KOPT-K1 (cell line): ENCODE results near the gene DYRK2.
"Not testable (repeated sequence)": the region's sequence is repeated elsewhere in the genome, so short reads cannot be mapped to it uniquely, and the experiment has no call there.

ENCODE experiments used
- H3K27ac ChIP-seq: fragments of 200-600 bp; sonication (generic); 2 replicates; pipeline ENCODE4 v1.5.1; 2016; ENCODE audit warnings: antibody characterized with exemption, mild to moderate bottlenecking, low read depth, low read length; ENCODE audit not compliant: poor library complexity, severe bottlenecking
- H3K36me3 ChIP-seq: fragments of 200-600 bp; sonication (generic); 2 replicates; pipeline ENCODE4 v1.5.1; 2017; ENCODE audit warnings: antibody characterized with exemption, mild to moderate bottlenecking, low read length, moderate library complexity; ENCODE audit not compliant: insufficient read depth
- H3K9me3 ChIP-seq: fragments of 200-600 bp; sonication (generic); 2 replicates; pipeline ENCODE4 v1.5.1; 2017; ENCODE audit warnings: antibody characterized with exemption, low read length, mild to moderate bottlenecking; ENCODE audit not compliant: insufficient read depth, poor library complexity, severe bottlenecking

DYRK2 gene

DNA sequence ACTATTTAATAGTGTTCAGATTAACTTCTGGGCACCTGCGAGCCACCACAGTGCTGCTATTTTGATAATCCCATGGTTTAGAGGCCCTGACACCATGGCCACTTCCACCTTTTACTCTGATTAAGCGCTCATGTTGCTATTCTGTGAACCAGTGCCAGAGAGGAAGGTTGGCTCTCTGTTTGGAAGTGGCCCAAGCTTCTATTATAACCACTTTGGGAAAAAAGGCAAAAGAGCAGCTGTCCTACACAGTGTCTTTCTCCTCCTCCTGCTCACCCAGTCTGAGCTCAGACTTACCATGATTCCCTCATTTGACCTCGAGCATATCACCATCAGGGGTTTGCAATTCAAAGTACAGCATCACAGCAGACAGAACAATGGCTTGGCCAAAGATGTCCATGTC is 23.3 kb downstream of the DYRK2 start:
- Histone ChIP-seq H3K36me3 (no peaks in the 10 kb centered on the region), H3K27ac (no peak overlapping the region), H3K9me3 (peaks cover 29% of the 10 kb centered on the region)

DNA sequence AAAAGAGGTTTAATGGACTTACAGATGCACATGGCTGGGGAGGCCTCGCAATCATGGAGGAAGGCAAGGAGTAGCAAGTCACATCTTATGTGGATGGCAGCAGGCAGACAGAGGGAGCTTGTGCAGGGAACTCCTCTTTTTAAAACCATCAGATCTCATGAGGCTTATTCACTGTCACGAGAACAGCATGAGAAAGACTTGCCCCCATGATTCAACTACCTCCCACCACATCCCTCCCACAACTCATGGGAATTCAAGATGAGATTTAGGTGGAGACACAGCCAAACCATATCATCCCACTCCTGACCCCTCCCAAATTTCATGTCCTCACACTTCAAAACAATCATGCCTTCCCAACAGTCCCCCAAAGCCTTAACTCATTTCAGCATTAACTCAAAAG is 24.0 kb downstream of the DYRK2 start:
- H3K9me3 ChIP-seq: peaks cover 29% of the 10 kb centered on the region
- not testable (repeated sequence) for H3K36me3 ChIP-seq, H3K27ac ChIP-seq

DNA sequence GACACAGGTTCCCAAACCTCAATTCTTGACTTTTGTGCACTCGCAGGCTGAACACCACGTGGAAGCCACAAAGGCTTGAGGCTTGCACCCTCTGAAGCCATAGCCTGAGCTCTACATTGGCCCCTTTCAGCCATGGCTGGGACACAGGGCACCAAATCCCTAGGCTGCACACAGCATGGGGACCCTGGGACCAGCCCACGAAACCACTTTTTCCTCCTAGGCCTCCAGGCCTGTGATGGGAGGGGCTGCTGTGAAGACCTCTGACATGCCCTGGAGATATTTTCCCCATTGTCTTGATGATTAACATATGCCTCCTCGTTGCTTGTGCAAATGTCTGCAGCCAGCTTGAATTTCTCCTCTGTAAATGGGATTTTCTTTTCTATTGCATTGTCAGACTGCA is 25.0 kb downstream of the DYRK2 start:
- H3K9me3 ChIP-seq: peaks cover 29% of the 10 kb centered on the region
- not testable (repeated sequence) for H3K36me3 ChIP-seq, H3K27ac ChIP-seq

DNA sequence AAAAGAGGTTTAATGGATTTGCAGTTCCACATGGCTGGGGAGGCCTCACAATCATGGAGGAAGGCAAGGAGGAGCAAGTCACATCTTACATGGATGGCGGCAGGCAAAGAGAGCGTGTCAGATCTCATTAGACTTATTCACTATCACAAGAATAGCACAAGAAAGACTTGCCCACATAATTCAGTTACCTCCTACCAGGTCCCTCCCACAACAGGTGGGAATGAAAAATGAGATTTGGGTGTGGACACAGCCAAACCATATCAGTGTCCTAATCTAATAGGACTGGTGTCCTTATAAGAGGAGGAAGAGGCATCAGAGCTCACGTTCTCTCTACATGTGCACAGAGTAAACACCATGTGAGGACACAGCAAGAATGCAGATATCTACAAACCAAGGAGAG is 25.9 kb downstream of the DYRK2 start:
- H3K36me3 ChIP-seq: no peaks in the 10 kb centered on the region
- peaks cover 29% of the 10 kb centered on the region for H3K9me3 ChIP-seq
- H3K27ac ChIP-seq: no peak overlapping the region

DNA sequence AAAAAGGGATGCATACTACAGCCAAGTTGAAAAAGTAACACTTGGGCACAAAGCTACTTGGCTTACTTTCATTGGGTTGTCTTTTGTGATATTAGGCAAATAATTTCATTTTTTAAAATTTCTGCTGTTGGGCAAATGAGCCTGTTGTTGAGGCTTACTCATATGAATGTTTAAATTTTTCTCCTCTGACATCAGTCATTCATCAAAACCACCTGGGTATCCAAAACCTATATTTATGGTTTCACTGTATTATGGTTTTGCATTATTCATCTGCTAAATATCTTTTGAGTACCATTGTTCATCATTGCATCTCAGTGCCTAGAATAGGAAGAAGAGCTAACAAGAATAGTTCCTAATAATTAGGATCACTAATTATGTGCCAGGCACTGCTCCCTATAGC is 28.1 kb downstream of the DYRK2 start:
- H3K27ac ChIP-seq: no peak overlapping the region
- H3K36me3 ChIP-seq: no peaks in the 10 kb centered on the region
- peaks cover 29% of the 10 kb centered on the region for H3K9me3 ChIP-seq

DNA sequence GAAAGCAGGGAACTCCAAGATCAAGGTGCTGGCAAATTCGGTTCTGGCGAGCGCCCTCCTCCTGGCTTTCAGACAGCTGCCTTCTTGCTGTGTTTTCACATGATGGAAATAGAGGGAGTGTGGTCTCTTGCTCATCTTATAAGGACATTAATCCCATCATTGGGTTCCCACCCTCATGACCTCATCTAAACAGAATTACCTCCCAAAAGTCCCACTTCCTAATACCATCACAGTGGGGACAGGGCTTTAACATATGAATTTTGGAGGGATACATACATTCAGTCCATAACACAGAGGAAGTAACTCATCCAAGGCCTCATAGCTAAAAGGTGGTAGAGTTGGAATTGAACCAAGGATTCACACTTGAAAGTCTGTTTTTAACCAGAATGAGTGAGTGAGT is 28.6 kb downstream of the DYRK2 start:
- Histone ChIP-seq H3K9me3 (peaks cover 27% of the 10 kb centered on the region), H3K27ac (no peak overlapping the region), H3K36me3 (no peaks in the 10 kb centered on the region)

DNA sequence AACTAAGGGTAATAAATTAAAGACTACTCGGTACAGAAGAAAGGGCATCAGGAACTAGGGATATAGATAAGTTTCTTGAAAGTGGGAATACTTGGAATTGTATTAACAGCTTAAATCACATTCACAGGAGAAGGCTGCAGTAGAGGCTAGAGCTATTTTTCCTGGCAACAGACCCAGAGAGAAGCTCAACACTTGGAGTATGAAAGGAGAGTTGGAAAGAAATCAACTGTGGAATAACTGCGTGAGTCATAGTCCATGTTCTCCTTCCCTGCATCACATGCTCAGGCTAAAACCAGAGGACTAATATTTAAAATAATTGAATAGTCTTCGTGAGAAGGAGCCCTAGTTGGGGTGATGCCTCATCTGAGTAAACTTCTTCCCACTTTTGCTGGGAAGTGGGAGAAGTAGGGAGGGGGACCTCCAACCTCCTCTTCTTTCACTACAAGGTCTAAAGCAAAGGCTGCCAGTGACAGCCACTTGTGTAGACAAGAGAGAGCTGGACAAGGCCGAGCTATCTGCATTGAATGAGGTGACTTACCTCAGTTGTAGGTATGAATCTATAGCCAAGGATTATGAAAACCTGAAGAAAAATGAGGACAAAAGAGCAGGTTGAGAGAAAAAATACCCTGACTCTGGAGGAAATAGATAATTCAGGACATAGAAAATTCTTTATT is 32.7 kb downstream of the DYRK2 start:
- Histone ChIP-seq H3K27ac (no peak overlapping the region), H3K9me3 (no peaks in the 10 kb centered on the region), H3K36me3 (no peaks in the 10 kb centered on the region)

DNA sequence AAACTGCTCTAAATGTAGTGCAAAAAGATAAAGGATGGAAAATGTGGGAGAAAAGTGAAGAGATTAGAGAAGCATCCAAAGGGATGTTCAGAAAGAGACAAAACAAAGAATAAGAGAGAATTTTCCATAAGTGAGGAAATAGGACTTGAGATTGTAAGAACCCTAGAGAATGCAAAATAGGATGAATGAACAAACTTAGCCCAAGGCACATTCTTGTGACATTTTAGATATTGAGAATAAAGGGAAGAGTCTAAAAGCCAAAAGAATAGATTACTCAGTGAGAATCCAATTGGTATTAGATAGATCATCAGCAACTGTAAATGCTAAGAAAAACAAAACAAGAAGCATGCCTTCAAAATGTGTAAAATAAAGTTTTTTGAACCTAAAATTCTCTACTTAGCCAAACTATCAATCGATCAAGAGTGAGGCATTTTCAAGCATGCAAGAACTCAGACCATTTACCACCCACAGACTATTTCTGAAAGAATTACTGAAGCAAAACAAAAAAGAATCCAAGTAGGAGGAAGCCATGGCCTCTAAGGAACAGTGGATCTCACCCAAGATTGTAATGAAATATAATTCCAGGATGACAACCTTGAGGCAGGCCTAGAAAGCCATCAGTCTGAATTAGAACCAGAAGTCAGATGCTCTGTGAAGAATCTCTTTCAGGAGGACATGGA is 33.5 kb downstream of the DYRK2 start:
- H3K27ac ChIP-seq: no peak overlapping the region
- no peaks in the 10 kb centered on the region for H3K9me3 ChIP-seq
- no peaks in the 10 kb centered on the region for H3K36me3 ChIP-seq

DNA sequence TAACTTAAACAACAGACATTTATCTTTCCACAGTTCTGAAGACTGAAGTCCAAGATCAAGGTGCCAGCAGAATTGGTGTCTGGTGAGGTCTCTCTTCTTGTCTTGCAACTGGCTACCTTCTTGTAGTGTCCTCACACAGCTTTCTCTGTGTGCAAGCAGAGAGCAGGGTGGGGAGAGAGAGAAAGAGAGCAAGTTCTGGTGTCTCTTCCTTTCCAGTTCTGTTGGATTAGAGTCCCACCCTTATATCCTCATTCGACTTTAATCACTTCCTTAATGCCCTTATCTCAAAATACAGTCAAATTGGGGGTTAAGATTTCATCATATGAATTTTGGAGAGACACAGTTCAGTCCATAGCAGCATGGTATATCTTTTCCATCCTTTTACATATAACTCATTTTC is 40.8 kb downstream of the DYRK2 start:
- H3K9me3 ChIP-seq: no peaks in the 10 kb centered on the region
- no peak overlapping the region for H3K27ac ChIP-seq
- H3K36me3 ChIP-seq: no peaks in the 10 kb centered on the region

DNA sequence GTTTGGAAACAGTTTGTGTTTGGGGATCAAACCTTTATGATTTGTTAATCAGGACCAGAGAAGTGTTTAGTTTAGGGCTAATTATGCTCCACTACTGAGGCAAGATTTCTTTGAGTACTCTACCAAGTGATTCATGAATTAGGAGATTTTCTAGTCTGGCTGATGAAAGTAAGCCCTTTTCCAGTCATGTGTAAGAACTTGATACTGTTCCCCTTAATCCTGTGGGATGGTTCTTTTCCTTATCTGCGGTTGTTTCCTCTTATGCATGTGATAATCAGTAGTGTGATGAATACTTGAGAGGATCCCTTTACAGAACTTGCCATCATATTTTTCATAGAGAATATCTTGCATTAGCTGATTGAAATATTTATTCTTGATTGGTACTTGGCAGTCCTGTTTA is 42.1 kb downstream of the DYRK2 start:
- H3K9me3 ChIP-seq: no peaks in the 10 kb centered on the region
- no peaks in the 10 kb centered on the region for H3K36me3 ChIP-seq
- no peak overlapping the region for H3K27ac ChIP-seq

DNA sequence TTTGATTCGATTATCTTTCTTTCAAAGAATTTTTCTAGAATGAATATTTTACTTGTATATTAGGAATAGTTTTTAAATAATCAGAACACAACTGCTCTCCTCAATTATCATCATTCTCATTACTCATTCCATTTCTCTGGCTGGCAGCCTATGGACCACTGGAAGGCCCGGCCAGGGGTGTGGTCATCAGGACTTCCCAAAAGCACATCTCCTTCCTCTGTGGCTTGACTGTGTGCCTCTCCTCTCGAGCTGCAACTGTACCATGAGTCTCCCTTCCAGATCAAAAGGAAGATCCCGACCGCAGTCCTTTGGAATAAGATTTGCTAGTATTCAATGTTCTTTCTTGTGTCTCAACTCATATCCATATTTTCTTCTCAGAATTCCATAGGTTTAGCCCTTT is 42.7 kb downstream of the DYRK2 start:
- no peaks in the 10 kb centered on the region for H3K36me3 ChIP-seq
- no peaks in the 10 kb centered on the region for H3K9me3 ChIP-seq
- H3K27ac ChIP-seq: no peak overlapping the region

DNA sequence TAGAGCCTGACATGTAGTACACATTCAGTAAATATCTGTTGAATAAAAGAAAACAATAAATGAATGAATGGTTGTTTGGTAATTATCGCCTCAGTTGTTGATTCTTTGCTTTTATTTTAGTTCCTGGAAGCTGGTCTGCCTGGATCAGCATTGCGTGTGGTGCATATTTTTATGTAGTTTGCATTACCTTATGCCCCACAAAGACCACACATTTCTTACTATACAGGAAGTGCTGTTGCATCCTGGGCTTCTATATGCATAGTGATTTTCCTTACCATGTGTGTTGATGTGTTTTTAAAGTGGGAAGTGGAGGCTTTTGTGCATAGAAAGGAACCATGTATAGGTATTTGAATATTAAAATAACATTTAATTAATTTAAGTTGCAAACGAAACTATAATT is 43.6 kb downstream of the DYRK2 start:
- H3K9me3 ChIP-seq: no peaks in the 10 kb centered on the region
- H3K36me3 ChIP-seq: no peaks in the 10 kb centered on the region
- H3K27ac ChIP-seq: no peak overlapping the region

DNA sequence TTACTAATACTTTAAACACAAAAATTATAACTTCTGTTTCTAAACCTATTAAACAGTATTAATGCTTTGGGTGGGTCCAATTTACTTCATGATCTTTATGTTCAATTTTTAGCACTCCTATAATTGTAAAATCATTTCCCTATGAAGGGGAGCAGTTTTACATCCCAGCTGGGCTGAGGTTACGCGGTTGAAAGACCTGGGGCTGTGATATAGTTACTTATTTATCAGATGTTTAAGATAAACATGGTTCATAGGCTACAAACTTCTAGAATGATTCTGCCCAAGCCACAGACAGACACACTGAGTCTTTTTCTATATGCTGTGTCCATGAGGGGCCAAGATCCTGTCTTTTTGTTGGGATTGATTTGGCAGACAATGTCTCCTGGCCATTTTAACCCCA is 44.4 kb downstream of the DYRK2 start:
- Histone ChIP-seq H3K36me3 (no peaks in the 10 kb centered on the region), H3K9me3 (no peaks in the 10 kb centered on the region), H3K27ac (no peak overlapping the region)

DNA sequence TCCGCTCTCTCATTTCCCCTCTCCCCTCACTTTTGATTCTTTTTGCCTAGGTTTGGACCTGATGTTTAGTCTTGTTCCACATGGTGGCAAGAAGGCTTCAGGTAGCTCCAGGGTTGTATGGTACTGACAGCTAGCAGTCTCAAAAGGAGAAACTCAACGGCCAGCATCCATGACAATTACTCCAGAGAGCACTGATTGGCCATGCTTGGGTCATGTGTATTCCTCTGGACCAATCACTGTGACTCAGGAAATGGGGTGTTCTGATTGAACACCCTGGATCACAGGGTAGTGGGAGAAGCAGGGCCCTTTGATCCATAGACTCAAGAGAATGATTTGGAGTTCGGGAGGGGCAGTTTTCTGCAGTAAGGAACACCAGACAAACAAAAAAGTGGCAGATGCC is 45.3 kb downstream of the DYRK2 start:
- no peaks in the 10 kb centered on the region for H3K36me3 ChIP-seq
- no peaks in the 10 kb centered on the region for H3K9me3 ChIP-seq
- no peak overlapping the region for H3K27ac ChIP-seq

DNA sequence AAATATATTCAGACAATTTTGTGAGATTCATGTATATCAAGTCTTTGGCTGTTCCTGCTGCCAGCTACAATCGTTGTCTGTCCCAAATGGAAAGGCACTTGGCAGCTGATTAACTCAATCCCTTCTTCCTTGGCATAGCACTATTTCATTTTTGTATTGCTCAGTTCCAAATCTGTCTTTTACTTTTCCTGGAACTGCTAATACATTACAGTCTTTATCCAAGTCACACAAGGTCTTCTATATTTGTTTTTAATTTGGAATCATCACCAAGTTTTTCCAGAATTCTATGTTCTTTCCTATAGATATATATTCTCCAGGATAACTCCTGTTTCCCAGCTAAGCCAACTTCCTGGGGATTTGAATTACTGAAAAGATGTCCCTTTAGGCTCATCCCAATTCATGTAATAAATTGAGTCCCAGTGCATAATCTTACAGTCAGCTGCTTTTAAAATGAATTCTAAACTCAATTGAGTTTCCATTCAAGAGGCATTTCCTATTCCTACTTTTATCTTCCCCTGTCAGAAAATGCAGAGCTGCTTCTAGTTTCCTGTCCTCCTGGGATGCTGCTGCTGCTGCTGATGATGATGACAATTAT is 45.9 kb downstream of the DYRK2 start:
- H3K9me3 ChIP-seq: no peaks in the 10 kb centered on the region
- no peak overlapping the region for H3K27ac ChIP-seq
- H3K36me3 ChIP-seq: no peaks in the 10 kb centered on the region

DNA sequence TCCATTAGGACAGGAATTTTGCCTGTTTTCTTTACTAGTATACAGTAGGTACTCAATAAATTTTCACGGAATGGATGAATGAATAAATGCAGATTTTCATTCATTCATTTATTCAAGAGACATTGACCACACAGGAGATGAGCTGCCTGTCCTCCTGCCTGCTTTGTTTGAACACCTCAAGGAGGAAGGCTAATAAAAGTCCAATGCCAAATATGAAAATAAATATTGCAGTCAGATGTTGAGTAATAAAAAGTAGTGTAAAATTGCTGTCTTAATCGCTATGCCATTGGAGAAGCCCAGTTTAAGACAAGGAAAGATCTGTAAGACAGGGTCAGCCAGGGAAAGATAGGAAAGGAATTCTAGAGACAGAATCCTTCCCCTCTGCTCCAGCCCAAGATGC is 47.4 kb downstream of the DYRK2 start:
- no peaks in the 10 kb centered on the region for H3K36me3 ChIP-seq
- H3K9me3 ChIP-seq: no peaks in the 10 kb centered on the region
- no peak overlapping the region for H3K27ac ChIP-seq
